Measurements from ENCODE around the gene C1D. TPM values are rescaled to one million over a fixed set of nuclear protein-coding genes. Genes with fewer than 3 reads are reported as not detected.

C1D gene
- total and polyA plus RNA-seq, 2 experiments from 2014 or later, result 30.1 to 39.7 TPM

- no peak for TF ChIP-seq ZNF462 (CRISPR knock-in tag; IDR thresholded peaks at IDR 0.05)
- no peak for TF ChIP-seq CTCF (conservative IDR thresholded peaks at IDR 0.05; ENCODE audit: low read depth in 2 of 2)
- TF ChIP-seq STAT1 (IDR thresholded peaks at IDR 0.05; ENCODE audit: unreplicated experiment), result no peak
- no peak for TF ChIP-seq JUNB (IDR thresholded peaks at IDR 0.05; ENCODE audit: unreplicated experiment)
- TF ChIP-seq NANOG (IDR thresholded peaks at IDR 0.05; ENCODE audit: borderline replicate concordance), result no peak
- TF ChIP-seq CREB1 (CRISPR knock-in tag; IDR thresholded peaks at IDR 0.05; ENCODE audit: low read depth), result no peak
- TF ChIP-seq ZNF331 (CRISPR knock-in tag; IDR thresholded peaks at IDR 0.05; ENCODE audit: low read depth), result no peak
- no peak for TF ChIP-seq POLR2AphosphoS5 (IDR thresholded peaks at IDR 0.05; ENCODE audit: low read depth)
These were observed 64.9 kb downstream of the C1D start (continued) for GRCh38 chr2:67997903-67998302.

- no peaks in the 10 kb centered on the region for H3K4me1 ChIP-seq (ENCODE audit: insufficient read depth)
- H3K27ac Mint-ChIP-seq, result no peak overlapping the region
- H3K4me3 ChIP-seq, result no peak overlapping the region
These were observed 65.3 kb downstream of the C1D start for GRCh38 chr2:67997528-67997900.

More at GRCh38 chr2:67997528-67997900, 65.3 kb downstream of the C1D start:
- DNase-seq (ENCODE audit: low spot score) (no peak), ATAC-seq (no peak)
- no peaks in the 10 kb centered on the region for H4K20me1 ChIP-seq (replicated peaks; ENCODE audit: insufficient read depth)
- peaks cover 13% of the 10 kb centered on the region for H3K9me3 Mint-ChIP-seq
- no peaks in the 10 kb centered on the region for H3K36me3 ChIP-seq (ENCODE audit: insufficient read depth)
- H3F3A ChIP-seq (replicated peaks; ENCODE audit: low read depth), result no peaks in the 10 kb centered on the region
- no peaks in the 10 kb centered on the region for H3K79me2 ChIP-seq (replicated peaks; ENCODE audit: insufficient read depth)
- H3K27ac ChIP-seq (ENCODE audit: low read depth), result no peak overlapping the region
- no peak overlapping the region for H3K4me2 ChIP-seq
- H3K27me3 ChIP-seq (ENCODE audit: insufficient read depth), result no peaks in the 10 kb centered on the region
- peaks cover 2% of the 10 kb centered on the region for H3K27me3 Mint-ChIP-seq (ENCODE audit: insufficient read depth, low read depth, poor library complexity)
- no peak overlapping the region for H3K4me3 Mint-ChIP-seq
- 0 out of 2 replicates have a peak, but pooled peaks cover 13% of the 10 kb centered on the region for H3K9me2 ChIP-seq (ENCODE audit: insufficient read depth)
- no peak for TF ChIP-seq POLR2AphosphoS5 (IDR thresholded peaks at IDR 0.05; ENCODE audit: low read depth)
- no peak for TF ChIP-seq EZH2phosphoT487 (IDR thresholded peaks at IDR 0.05; ENCODE audit: unreplicated experiment)
- no peak for TF ChIP-seq CTCF (conservative IDR thresholded peaks at IDR 0.05; ENCODE audit: low read depth in 2 of 2)
- no peak for TF ChIP-seq STAT1 (IDR thresholded peaks at IDR 0.05; ENCODE audit: unreplicated experiment)
- no peak for TF ChIP-seq CREB1 (CRISPR knock-in tag; IDR thresholded peaks at IDR 0.05; ENCODE audit: low read depth)
- no peak for TF ChIP-seq JUNB (IDR thresholded peaks at IDR 0.05; ENCODE audit: unreplicated experiment)
- H3K36me3 Mint-ChIP-seq (ENCODE audit: low read depth), result peaks cover 2% of the 10 kb centered on the region; the same call in 1 of the 3 replicates
- H2AFZ ChIP-seq, result no peak overlapping the region
- no peaks in the 10 kb centered on the region for H3K4me1 Mint-ChIP-seq

All from GM23338 (cell line).